BJ (cell line): ENCODE results near the gene INHA. TPM values are rescaled to one million over a fixed set of nuclear protein-coding genes. Genes with fewer than 3 reads are reported as not detected.

Source experiments
- CTCF ChIA-PET: fragments of 350-600 bp; formaldehyde crosslinking; extraction: SDS; loops from one replicate; lab custom pipeline; 2021; ENCODE audit warnings: antibody characterized with exemption, inconsistent platforms; lab: Yijun Ruan, JAX
- POLR2A ChIA-PET: fragments of 300-600 bp; sonication (Branson Sonifier 250); formaldehyde crosslinking; extraction: SDS; loops from one replicate; lab custom pipeline; 2021; ENCODE audit warnings: antibody characterized with exemption; lab: Charles Lee
- DNase-seq: peaks from one replicate; pipeline ENCODE4 v3.0.0-alpha.2; 2011; ENCODE audit warnings: low read depth
- H3K27me3 ChIP-seq: 2 replicates; pipeline ENCODE4 v1.6.0; 2011; ENCODE audit warnings: low read length; ENCODE audit not compliant: control insufficient read depth, insufficient read depth
- H3K36me3 ChIP-seq: 2 replicates; pipeline ENCODE4 v1.5.1; 2011; ENCODE audit warnings: low read length; ENCODE audit not compliant: control insufficient read depth, insufficient read depth
- H3K4me3 ChIP-seq: 2 replicates; pipeline ENCODE4 v1.5.1; 2011; ENCODE audit warnings: low read depth, mild to moderate bottlenecking, control low read depth, low read length
- CTCF ChIP-seq: IDR thresholded peaks from 2 replicates; pipeline ENCODE4 v1.5.1; 2011; ENCODE audit warnings: low read depth, mild to moderate bottlenecking, control low read depth, inconsistent platforms, low read length, moderate library complexity; ENCODE audit not compliant: insufficient read depth
- polyA plus RNA-seq: library from polyadenylated mRNA; depleted of rRNA; stranded (reverse); fragments of >200 nt; gene quantifications from 2 replicates; pipeline ENCODE4 v1.2.3, GENCODE V29; 2011

The INHA gene
- polyA plus RNA-seq, 1 experiment = 1.5 TPM

DNA sequence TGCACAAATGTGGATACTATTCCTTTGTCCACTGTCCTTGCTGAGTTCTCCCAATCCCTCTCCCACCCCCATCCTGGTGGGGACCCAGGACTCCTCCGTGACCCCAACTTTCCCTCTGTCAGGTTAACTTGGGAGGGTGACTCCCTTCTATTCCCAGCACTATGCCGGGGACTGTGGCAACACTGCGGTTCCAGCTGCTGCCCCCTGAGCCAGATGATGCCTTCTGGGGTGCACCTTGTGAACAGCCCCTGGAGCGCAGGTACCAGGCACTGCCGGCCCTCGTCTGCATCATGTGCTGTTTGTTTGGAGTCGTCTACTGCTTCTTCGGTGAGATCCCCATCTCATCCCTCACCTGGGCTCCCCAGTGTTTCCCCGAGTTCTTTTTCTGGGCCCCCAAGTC lies 27.5 kb upstream of the INHA start:
- peak overlapping the region; percentile 84 for H3K4me3 ChIP-seq
- POLR2A ChIA-PET = no interaction called here

DNA sequence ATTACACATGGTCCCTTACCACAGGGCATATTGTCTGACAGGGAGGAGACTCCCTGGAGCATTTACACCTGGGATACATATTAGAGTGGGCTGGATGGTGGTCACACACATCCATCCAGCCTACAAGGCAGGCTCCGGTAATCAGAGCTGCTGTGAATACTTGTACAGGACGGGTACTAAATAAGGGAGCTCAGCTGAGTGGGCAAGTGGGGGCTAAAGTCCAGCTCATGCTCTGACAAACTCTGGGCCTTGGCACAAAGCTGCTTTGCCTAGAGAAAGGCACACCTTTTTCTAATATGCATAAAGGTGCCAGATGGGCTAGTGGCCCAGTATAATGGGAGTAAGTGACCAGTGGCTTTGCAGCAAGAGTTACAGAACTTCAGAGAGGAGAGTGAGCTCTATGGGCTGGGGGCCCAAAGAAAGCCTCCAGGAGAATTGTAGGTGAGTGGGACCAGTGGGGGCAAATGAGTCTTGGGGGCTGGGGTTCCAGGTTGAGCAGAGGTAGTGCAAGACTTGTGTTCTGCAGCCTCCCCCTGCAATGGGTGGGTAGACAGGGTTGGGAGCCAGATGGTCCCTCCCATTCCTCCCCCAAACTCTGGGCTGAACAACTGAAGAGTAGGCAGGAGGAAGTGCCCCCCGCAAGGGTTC lies 26.7 kb upstream of the INHA start:
- peaks cover 12% of the 10 kb centered on the region for H3K36me3 ChIP-seq
- no peaks in the 10 kb centered on the region for H3K27me3 ChIP-seq
- ChIA-PET CTCF (interaction anchor here (1.2 to 35.2 kb wide), 4 partner anchors 11 to 97 kb away, joined by 3 to 872 read pairs (median 14); partner anchors contain the start of genes ASIC4 and GMPPA), POLR2A (no interaction called here)
- no peak for DNase-seq
- TF ChIP-seq CTCF = no peak
- no peak overlapping the region for H3K4me3 ChIP-seq

More for the DNA sequence above, 27.5 kb upstream of the INHA start:
- no peak for DNase-seq
- CTCF ChIA-PET = interaction anchor here (0.7 to 35.2 kb wide), 8 partner anchors 8 to 98 kb away, joined by 3 to 872 read pairs (median 4); partner anchors contain the start of genes ASIC4 and GMPPA
- H3K36me3 ChIP-seq = peaks cover 20% of the 10 kb centered on the region
- TF ChIP-seq CTCF = no peak
- H3K27me3 ChIP-seq = no peaks in the 10 kb centered on the region

DNA sequence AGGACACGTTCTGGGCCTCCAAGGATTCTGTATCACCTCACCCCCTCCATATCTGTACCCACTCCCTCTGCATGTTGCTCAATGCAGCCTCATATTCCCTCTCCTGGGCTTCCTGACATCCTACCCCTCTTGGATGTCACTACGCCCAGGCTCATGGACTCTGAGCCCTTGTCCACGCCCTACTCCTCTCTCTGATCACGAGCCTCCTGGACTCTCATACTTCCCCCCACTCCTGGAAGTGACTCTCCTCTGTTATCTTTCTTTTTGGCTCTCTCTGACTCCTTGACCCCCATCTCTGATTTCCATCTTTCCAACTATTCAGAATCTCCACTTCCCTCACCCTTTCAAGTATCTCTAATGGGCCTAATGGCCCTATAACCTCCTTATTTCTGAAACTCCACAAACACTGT lies 26.2 kb upstream of the INHA start:
- ChIA-PET CTCF (interaction anchor here (1.2 to 35.2 kb wide), 4 partner anchors 12 to 97 kb away, joined by 3 to 872 read pairs (median 14); partner anchors contain the start of genes ASIC4 and GMPPA), POLR2A (no interaction called here)
- Histone ChIP-seq H3K36me3 (peaks cover 7% of the 10 kb centered on the region), H3K4me3 (no peak overlapping the region), H3K27me3 (no peaks in the 10 kb centered on the region)
- no peak for DNase-seq
- TF ChIP-seq CTCF = no peak

DNA sequence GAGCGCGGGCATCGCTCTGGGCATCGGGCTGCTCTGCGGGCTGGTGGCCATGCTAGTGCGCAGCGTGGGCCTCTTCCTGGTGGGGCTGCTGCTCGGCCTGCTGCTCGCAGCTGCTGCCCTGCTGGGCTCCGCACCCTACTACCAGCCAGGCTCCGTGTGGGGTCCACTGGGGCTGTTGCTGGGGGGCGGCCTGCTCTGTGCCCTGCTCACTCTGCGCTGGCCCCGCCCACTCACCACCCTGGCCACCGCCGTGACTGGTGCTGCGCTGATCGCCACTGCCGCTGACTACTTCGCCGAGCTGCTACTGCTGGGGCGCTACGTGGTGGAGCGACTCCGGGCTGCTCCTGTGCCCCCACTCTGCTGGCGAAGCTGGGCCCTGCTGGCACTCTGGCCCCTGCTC lies 24.5 kb upstream of the INHA start:
- H3K36me3 ChIP-seq = no peaks in the 10 kb centered on the region; the same call in 1 of the 2 replicates
- no peak for TF ChIP-seq CTCF
- POLR2A ChIA-PET = no interaction called here
- H3K4me3 ChIP-seq = no peak overlapping the region
- CTCF ChIA-PET = interaction anchor here (1.2 kb wide), 1 partner anchor 13 kb away, joined by 12 read pairs; no protein-coding TSS in a partner anchor
- no peaks in the 10 kb centered on the region for H3K27me3 ChIP-seq
- DNase-seq = no peak

GRCh38 chr2:219548990-219549389 lies 23.1 kb upstream of the INHA start:
- ChIA-PET POLR2A (no interaction called here), CTCF (interaction anchor here (4.2 kb wide), 1 partner anchor 12 kb away, joined by 29 read pairs; no protein-coding TSS in a partner anchor)
- H3K4me3 ChIP-seq = no peak overlapping the region
- DNase-seq = no peak
- H3K27me3 ChIP-seq = no peaks in the 10 kb centered on the region
- TF ChIP-seq CTCF = no peak
- no peaks in the 10 kb centered on the region; the same call in 1 of the 2 replicates for H3K36me3 ChIP-seq
